ENCODE results near the gene PRR19.
A peak's percentile ranks its signal among the peaks of the same experiment; 100 is the strongest.

- TF ChIP-seq CTCF (IDR thresholded peaks at IDR 0.05; ENCODE audit: poor library complexity, severe bottlenecking) (peak; percentile 99), EP300 (conservative IDR thresholded peaks at IDR 0.05; ENCODE audit: poor library complexity, severe bottlenecking) (peak; percentile 59), EZH2 (IDR thresholded peaks at IDR 0.05; ENCODE audit: borderline replicate concordance, insufficient read depth, low read length, poor library complexity, severe bottlenecking) (no peak), TAF1 (IDR thresholded peaks at IDR 0.05; ENCODE audit: low read depth) (no peak), RAD21 (conservative IDR thresholded peaks at IDR 0.05) (peak; percentile 88), REST (IDR thresholded peaks at IDR 0.05; ENCODE audit: borderline replicate concordance) (peak; percentile 74), POLR2AphosphoS5 (IDR thresholded peaks at IDR 0.05) (peak; percentile 81)
These were observed 21.8 kb upstream of the PRR19 start for GRCh38 chr19:42279902-42280814.

Data from neural cell (in vitro differentiated cells).